NCI-H187 (cell line): ENCODE results near the gene SRD5A3.

ENCODE experiments used
- DNase-seq, 2 experiments: peaks; one replicate each; lab custom pipeline; 2025; lab: John Stamatoyannopoulos, UW

The SRD5A3 gene

GRCh38 chr4:55407764-55408163 is 61.7 kb downstream of the SRD5A3 start:
- no peak for DNase-seq

DNA sequence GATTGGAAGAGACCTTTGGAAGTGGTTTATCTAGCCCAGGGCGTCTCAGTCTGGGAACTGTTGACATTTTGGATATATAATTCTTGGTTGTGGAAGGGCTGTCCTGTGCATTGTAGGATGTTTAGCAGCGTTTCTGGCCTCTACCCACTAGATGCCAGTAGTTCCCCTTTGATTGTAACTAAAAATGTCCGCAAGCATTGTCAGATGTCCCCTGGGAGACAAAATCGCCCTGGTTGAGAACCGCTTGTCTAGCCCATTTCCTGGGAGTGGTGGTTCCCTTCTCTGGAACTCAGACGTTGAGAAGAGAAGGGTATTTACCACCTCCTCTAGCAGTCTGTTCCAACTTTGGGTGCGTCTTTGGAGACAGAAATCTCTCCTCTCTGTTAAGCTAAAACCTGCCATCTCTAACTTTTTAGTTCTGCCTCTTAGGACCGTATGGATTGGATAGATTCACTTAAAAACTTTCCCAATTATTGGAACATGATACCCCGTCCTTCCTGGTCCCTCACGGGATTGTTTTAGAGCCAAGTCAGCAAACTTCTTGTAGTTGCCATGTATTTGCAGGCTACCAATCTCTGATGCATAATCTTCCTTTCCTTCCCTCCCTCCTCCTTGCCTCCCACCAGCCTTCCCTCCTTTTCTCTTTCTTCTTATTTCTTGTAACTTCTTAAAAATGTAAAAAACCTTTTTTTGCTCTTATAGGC is 63.6 kb downstream of the SRD5A3 start:
- DNase-seq: no peak

- DNase-seq: no peak
These were observed 64.4 kb downstream of the SRD5A3 start for GRCh38 chr4:55410431-55410830.

DNA sequence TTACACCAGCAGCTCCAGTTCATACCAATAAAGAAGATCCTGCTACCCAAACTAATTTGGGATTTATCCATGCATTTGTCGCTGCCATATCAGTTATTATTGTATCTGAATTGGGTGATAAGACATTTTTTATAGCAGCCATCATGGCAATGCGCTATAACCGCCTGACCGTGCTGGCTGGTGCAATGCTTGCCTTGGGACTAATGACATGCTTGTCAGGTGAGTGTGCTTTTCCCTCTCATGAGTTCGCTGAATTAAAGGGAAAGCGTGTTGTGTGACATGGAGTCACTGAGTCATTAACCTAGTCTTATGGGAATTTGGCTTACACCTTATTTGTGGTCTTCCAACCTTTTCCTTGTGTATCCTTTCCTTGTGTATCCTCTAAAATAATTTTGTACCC is 65.6 kb downstream of the SRD5A3 start:
- DNase-seq: no peak

DNA sequence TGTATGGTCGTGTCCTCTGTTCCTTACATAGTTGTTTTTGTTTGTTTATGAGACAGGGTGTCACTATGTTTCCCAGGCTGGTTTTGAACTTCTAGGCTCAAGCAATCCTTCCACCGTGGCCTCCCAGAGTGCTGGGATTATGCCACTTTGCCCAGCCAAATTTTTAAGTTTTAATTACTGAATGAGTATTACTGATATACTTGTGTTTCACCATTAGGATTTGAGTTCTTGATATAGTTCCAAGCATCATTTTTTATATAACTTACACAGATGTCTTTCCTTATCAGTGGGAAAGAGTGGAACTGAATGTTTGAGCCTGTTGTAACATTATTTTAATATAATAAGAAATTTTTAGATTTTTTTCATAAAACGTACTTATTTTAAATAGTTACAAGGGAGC is 70.1 kb downstream of the SRD5A3 start:
- no peak for DNase-seq
